CD14-positive monocyte (primary cell): Measurements from ENCODE around the gene TTC31. TPM values are rescaled to one million over a fixed set of nuclear protein-coding genes. Genes with fewer than 3 reads are reported as not detected.

Source experiments
- DNase-seq, 3 donors: peaks; one replicate each; pipeline ENCODE4 v3.0.0-alpha.2; 2011 to 2022
- H2AFZ ChIP-seq: 2 replicates; pipeline ENCODE4 v1.6.0; 2012; ENCODE audit warnings: mild to moderate bottlenecking, low read depth, low read length, inconsistent platforms; ENCODE audit not compliant: insufficient read depth, poor library complexity, severe bottlenecking
- H3K27ac ChIP-seq, 2 donors: 1 replicate in 1 of 2; 2 replicates in 1 of 2; pipeline ENCODE4 v1.5.1; 2012 to 2013; ENCODE audit warnings: low read length in 2 of 2, control low read depth in 1 of 2, inconsistent platforms in 1 of 2, low read depth in 1 of 2, mild to moderate bottlenecking in 1 of 2
- H3K27me3 ChIP-seq, 2 donors: one replicate each; pipeline versions ENCODE4 v1.6.0 to v1.6.1; 2011 to 2013; ENCODE audit warnings: low read length in 2 of 2; ENCODE audit not compliant: control insufficient read depth in 2 of 2, insufficient read depth in 2 of 2
- H3K36me3 ChIP-seq, 2 donors: replicated peaks in 1 of 2; 1 replicate in 1 of 2; 2 replicates in 1 of 2; pipeline versions ENCODE4 v1.5.1 to v1.6.1; 2012 to 2013; ENCODE audit warnings: low read length in 2 of 2, control low read depth in 1 of 2, inconsistent platforms in 1 of 2, mild to moderate bottlenecking in 1 of 2; ENCODE audit not compliant: insufficient read depth in 2 of 2, control insufficient read depth in 1 of 2
- H3K4me1 ChIP-seq, 2 donors: 1 replicate in 1 of 2; 2 replicates in 1 of 2; pipeline versions ENCODE4 v1.5.1 to v1.6.1; 2012 to 2013; ENCODE audit warnings: low read length in 2 of 2, control low read depth in 1 of 2, inconsistent platforms in 1 of 2, mild to moderate bottlenecking in 1 of 2, moderate library complexity in 1 of 2; ENCODE audit not compliant: insufficient read depth in 2 of 2, control insufficient read depth in 1 of 2
- H3K4me2 ChIP-seq: replicated peaks from 2 replicates; pipeline ENCODE3; 2012; ENCODE audit warnings: low read length, moderate library complexity, mild to moderate bottlenecking; ENCODE audit not compliant: poor library complexity, severe bottlenecking; ENCODE audit errors: extremely low read depth
- H3K4me3 ChIP-seq, 3 experiments: fragments of 200-600 bp in 1 of 3; sonication (generic) in 1 of 3; replicated peaks in 1 of 3; 1 replicate in 2 of 3; 2 replicates in 1 of 3; pipeline ENCODE4 v1.5.1; 2011 to 2013; ENCODE audit warnings: low read length in 3 of 3, mild to moderate bottlenecking in 3 of 3, control low read depth in 2 of 3, low read depth in 2 of 3, inconsistent platforms in 1 of 3, moderate library complexity in 1 of 3
- H3K79me2 ChIP-seq: 2 replicates; pipeline ENCODE4 v1.6.0; 2012; ENCODE audit warnings: mild to moderate bottlenecking, control low read depth, inconsistent platforms, low read length, moderate library complexity; ENCODE audit not compliant: insufficient read depth
- H3K9ac ChIP-seq: 2 replicates; pipeline ENCODE4 v1.6.0; 2017; ENCODE audit warnings: low read length, mild to moderate bottlenecking; ENCODE audit not compliant: insufficient read depth, poor library complexity, severe bottlenecking
- H3K9me3 ChIP-seq, 2 donors: replicated peaks in 1 of 2; 1 replicate in 1 of 2; 2 replicates in 1 of 2; pipeline versions ENCODE4 v1.5.1 to v1.6.1; 2012 to 2013; ENCODE audit warnings: low read length in 2 of 2, control low read depth in 1 of 2; ENCODE audit not compliant: control insufficient read depth in 1 of 2, insufficient read depth in 1 of 2
- H4K20me1 ChIP-seq: 2 replicates; pipeline ENCODE4 v1.6.0; 2012; ENCODE audit warnings: mild to moderate bottlenecking, low read length, control low read depth, moderate library complexity; ENCODE audit not compliant: insufficient read depth
- H3K27ac Mint-ChIP-seq, 7 donors: one replicate each; pipeline ENCODE4 v1.8.0; 2020; ENCODE audit warnings: mild to moderate bottlenecking in 7 of 7, mixed read lengths in 7 of 7, moderate library complexity in 6 of 7, inconsistent platforms in 2 of 7
- H3K27me3 Mint-ChIP-seq, 3 donors: one replicate each; pipeline ENCODE4 v1.8.0; 2021 to 2022; ENCODE audit warnings: low read depth in 3 of 3, mild to moderate bottlenecking in 3 of 3, mixed read lengths in 3 of 3, moderate library complexity in 3 of 3, inconsistent platforms in 1 of 3
- H3K36me3 Mint-ChIP-seq, 2 donors: one replicate each; pipeline ENCODE4 v1.8.0; 2020; ENCODE audit warnings: mixed read lengths in 2 of 2, inconsistent platforms in 1 of 2, mild to moderate bottlenecking in 1 of 2
- H3K4me1 Mint-ChIP-seq: one replicate; pipeline ENCODE4 v1.8.0; 2020; ENCODE audit warnings: mild to moderate bottlenecking, mixed read lengths
- H3K4me3 Mint-ChIP-seq, 2 donors: one replicate each; pipeline ENCODE4 v1.8.0; 2020; ENCODE audit warnings: mild to moderate bottlenecking in 2 of 2, mixed read lengths in 2 of 2, moderate library complexity in 1 of 2
- H3K9me3 Mint-ChIP-seq, 7 donors: one replicate each; pipeline ENCODE4 v1.8.0; 2020 to 2022; ENCODE audit warnings: mixed read lengths in 7 of 7, mild to moderate bottlenecking in 6 of 7, moderate library complexity in 6 of 7, inconsistent platforms in 2 of 7
- WGBS: methylation state at CpG from one replicate; pipeline ENCODE4 v1.1.5; 2013; ENCODE audit warnings: missing lambda C conversion rate; ENCODE audit not compliant: insufficient coverage; 5-methylcytosine and 5-hydroxymethylcytosine counted together
- intact Hi-C, 2 donors: fragments of 100-400 bp; cut with micrococcal nuclease; formaldehyde crosslinking; loops; one replicate each; pipeline versions ENCODE4 v1.15.0 to v1.15.1; 2023
- polyA plus RNA-seq, 3 donors: library from polyadenylated mRNA; depleted of rRNA in 1 of 3; unstranded in 2 of 3; stranded (reverse) in 1 of 3; fragments of 300-500 nt in 2 of 3; fragments of >200 nt in 1 of 3; fragmentation: Illumina TruSeq in 2 of 3; gene quantifications; 1 replicate in 2 of 3; 2 replicates in 1 of 3; pipeline ENCODE4 v1.2.3, GENCODE V29; 2012 to 2021
- TF ChIP-seq, protein P1 (sequence below): fragments of 200-600 bp; IDR thresholded peaks from one replicate; pipeline ENCODE4 v1.8.0; 2022; ENCODE audit warnings: antibody characterized with exemption, mild to moderate bottlenecking

TTC31 gene
- polyA plus RNA-seq, 3 donors: 19.6 to 46.5 (median 21.3) TPM

DNA sequence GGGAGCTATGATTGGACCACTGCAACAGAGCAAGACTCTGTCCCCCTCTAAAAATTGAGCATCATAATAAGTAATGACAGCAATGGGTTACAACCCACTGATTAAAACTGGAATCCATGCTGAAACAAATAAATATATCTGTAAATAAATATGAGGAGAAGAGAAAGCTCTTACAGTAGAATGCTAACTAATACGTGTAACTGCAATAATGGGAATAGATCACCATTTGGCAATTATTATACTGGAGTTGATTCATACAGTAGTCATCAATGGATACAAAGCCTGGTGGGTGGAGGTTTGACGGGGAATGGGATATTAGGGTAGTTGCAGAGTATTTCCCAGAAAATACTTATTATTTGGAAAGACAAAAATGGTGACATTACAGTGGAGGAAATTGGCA, 34.1 kb upstream of the TTC31 start:
- H3K27ac Mint-ChIP-seq: no peak overlapping the region
- H3K4me3 ChIP-seq: no peak overlapping the region

DNA sequence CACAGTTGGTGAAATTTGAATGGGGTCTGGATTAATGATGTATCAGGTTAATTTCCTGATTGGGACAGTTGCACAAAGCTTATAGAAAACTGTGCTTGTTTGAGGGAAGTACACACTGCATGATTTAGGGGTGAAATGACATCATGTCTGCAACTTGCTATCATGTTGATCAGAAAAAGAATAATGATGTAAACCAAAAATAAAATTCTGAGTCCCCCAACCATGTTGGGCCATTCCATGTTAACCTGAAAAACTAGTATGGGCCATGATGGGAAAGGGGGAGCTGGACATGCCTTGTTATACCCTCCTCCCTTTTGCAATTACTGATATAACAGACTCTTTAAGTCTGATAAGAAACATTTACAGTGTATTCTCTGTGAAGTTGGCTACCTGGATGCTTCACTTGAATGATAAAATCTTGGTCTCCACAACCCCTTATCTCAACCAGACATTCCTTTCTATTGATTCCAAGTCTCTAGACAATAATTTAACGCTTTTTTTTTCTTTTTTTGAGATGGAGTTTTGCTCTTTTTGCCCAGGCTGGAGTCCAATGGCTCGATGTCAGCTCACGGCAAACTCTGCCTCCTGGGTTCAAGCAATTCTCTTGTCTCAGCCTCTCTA, 32.2 kb upstream of the TTC31 start:
- Mint-ChIP-seq H3K4me3 (no peak overlapping the region), H3K27me3 (peaks cover 6 to 9% (median 6%) of the 10 kb centered on the region in 3 donors), H3K4me1 (peaks cover 12% of the 10 kb centered on the region), H3K27ac (no peak overlapping the region), H3K36me3 (no peaks in the 10 kb centered on the region), H3K9me3 (no peaks in the 10 kb centered on the region)
- H3K79me2 ChIP-seq: peaks cover 6% of the 10 kb centered on the region
- H3K4me3 ChIP-seq: no peak overlapping the region
- TF ChIP-seq, protein P1, sequence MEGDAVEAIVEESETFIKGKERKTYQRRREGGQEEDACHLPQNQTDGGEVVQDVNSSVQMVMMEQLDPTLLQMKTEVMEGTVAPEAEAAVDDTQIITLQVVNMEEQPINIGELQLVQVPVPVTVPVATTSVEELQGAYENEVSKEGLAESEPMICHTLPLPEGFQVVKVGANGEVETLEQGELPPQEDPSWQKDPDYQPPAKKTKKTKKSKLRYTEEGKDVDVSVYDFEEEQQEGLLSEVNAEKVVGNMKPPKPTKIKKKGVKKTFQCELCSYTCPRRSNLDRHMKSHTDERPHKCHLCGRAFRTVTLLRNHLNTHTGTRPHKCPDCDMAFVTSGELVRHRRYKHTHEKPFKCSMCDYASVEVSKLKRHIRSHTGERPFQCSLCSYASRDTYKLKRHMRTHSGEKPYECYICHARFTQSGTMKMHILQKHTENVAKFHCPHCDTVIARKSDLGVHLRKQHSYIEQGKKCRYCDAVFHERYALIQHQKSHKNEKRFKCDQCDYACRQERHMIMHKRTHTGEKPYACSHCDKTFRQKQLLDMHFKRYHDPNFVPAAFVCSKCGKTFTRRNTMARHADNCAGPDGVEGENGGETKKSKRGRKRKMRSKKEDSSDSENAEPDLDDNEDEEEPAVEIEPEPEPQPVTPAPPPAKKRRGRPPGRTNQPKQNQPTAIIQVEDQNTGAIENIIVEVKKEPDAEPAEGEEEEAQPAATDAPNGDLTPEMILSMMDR: no peak
- no peak overlapping the region for H3K27ac ChIP-seq
- H3K4me2 ChIP-seq: no peak overlapping the region
- H3K9me3 ChIP-seq: no peaks in the 10 kb centered on the region
- peaks cover 0 to under 1% of the 10 kb centered on the region in 2 donors for H3K27me3 ChIP-seq
- no peak for DNase-seq
- H4K20me1 ChIP-seq: no peaks in the 10 kb centered on the region
- H3K9ac ChIP-seq: no peak overlapping the region
- peaks cover 11% of the 10 kb centered on the region in 2 donors for H3K4me1 ChIP-seq
- H2AFZ ChIP-seq: no peak overlapping the region
- intact Hi-C loops: no loop called here
- WGBS: 100% methylated on average over 1 of the region's 3 CpGs
- no peaks in the 10 kb centered on the region for H3K36me3 ChIP-seq

More for the DNA sequence above, 34.1 kb upstream of the TTC31 start:
- H3K36me3 Mint-ChIP-seq: no peaks in the 10 kb centered on the region
- H3K27me3 Mint-ChIP-seq: peaks cover 9 to 20% (median 19%) of the 10 kb centered on the region in 3 donors
- H4K20me1 ChIP-seq: no peaks in the 10 kb centered on the region
- H3K27me3 ChIP-seq: peaks cover 9 to 14% of the 10 kb centered on the region in 2 donors
- no peaks in the 10 kb centered on the region for H3K36me3 ChIP-seq
- no peak overlapping the region for H3K4me2 ChIP-seq
- TF ChIP-seq, protein P1: no peak
- H3K4me3 Mint-ChIP-seq: no peak overlapping the region
- H3K4me1 ChIP-seq: peaks cover 3 to 4% of the 10 kb centered on the region in 2 donors
- H3K9ac ChIP-seq: no peak overlapping the region
- no peak overlapping the region for H3K27ac ChIP-seq
- H3K9me3 Mint-ChIP-seq: no peaks in the 10 kb centered on the region
- no peaks in the 10 kb centered on the region for H3K9me3 ChIP-seq
- DNase-seq: no peak
- intact Hi-C loops: no loop called here
- 100% methylated on average over 1 of the region's 2 CpGs for WGBS
- H3K79me2 ChIP-seq: no peaks in the 10 kb centered on the region
- no peak overlapping the region for H2AFZ ChIP-seq
- peaks cover 3% of the 10 kb centered on the region for H3K4me1 Mint-ChIP-seq
